ENCODE measurements around the gene STPG2.

Gene STPG2

GRCh38 chr4:97900229-97900628, 243.0 kb downstream of the STPG2 start:
- Histone ChIP-seq H3K4me1 (ENCODE audit: control insufficient read depth, insufficient read depth, low read length) (no peaks in the 10 kb centered on the region), H3K9me3 (ENCODE audit: control insufficient read depth in 2 of 2, low read length in 2 of 2) (no peaks in the 10 kb centered on the region)

GRCh38 chr4:97892592-97893266, 250.5 kb downstream of the STPG2 start:
- H3K4me1 ChIP-seq (ENCODE audit: control insufficient read depth, insufficient read depth, low read length): no peaks in the 10 kb centered on the region

More at GRCh38 chr4:97900229-97900628, 243.0 kb downstream of the STPG2 start:
- Histone ChIP-seq H3K9ac (ENCODE audit: low read length in 2 of 2) (no peak overlapping the region), H3K36me3 (ENCODE audit: control insufficient read depth in 2 of 2, insufficient read depth in 2 of 2, low read length in 2 of 2) (no peaks in the 10 kb centered on the region), H3K4me3 (ENCODE audit: low read length in 2 of 2) (no peak overlapping the region), H3K27ac (ENCODE audit: low read length) (no peak overlapping the region), H3K27me3 (ENCODE audit: control insufficient read depth in 1 of 2, insufficient read depth in 2 of 2, low read length in 2 of 2) (no peaks in the 10 kb centered on the region)

DNA sequence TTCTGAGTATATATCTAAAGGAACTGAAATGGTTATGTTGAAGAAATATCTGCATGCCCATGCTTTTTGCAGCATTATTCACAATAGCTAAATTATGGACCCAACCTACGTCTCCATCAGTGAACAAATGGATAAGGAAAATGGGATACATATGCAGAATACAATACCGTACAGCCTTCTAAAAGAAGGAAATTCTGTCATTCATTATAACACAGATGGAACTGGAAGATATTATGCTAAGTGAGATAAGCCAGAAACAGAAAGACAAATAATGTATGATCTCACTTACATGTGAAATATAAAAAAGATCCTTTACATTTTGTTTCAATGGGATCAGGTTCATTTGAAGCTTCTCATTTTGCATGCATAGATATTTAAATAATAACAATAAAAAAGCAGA, 263.3 kb downstream of the STPG2 start:
- Histone ChIP-seq H3K9me3 (ENCODE audit: control insufficient read depth in 2 of 2, low read length in 2 of 2) (no peaks in the 10 kb centered on the region), H3K36me3 (ENCODE audit: control insufficient read depth in 2 of 2, insufficient read depth in 2 of 2, low read length in 2 of 2) (no peaks in the 10 kb centered on the region), H3K4me1 (ENCODE audit: control insufficient read depth, insufficient read depth, low read length) (no peaks in the 10 kb centered on the region), H3K9ac (ENCODE audit: low read length in 2 of 2) (no peak overlapping the region), H3K4me3 (ENCODE audit: low read length in 2 of 2) (no peak overlapping the region), H3K27ac (ENCODE audit: low read length) (no peak overlapping the region), H3K27me3 (ENCODE audit: control insufficient read depth in 1 of 2, insufficient read depth in 2 of 2, low read length in 2 of 2) (no peaks in the 10 kb centered on the region)

More at GRCh38 chr4:97892592-97893266, 250.5 kb downstream of the STPG2 start:
- Histone ChIP-seq H3K9ac (ENCODE audit: low read length in 2 of 2) (no peak overlapping the region), H3K27me3 (ENCODE audit: control insufficient read depth in 1 of 2, insufficient read depth in 2 of 2, low read length in 2 of 2) (no peaks in the 10 kb centered on the region), H3K9me3 (ENCODE audit: control insufficient read depth in 2 of 2, low read length in 2 of 2) (no peaks in the 10 kb centered on the region), H3K36me3 (ENCODE audit: control insufficient read depth in 2 of 2, insufficient read depth in 2 of 2, low read length in 2 of 2) (no peaks in the 10 kb centered on the region), H3K4me3 (ENCODE audit: low read length in 2 of 2) (no peak overlapping the region), H3K27ac (ENCODE audit: low read length) (no peak overlapping the region)

DNA sequence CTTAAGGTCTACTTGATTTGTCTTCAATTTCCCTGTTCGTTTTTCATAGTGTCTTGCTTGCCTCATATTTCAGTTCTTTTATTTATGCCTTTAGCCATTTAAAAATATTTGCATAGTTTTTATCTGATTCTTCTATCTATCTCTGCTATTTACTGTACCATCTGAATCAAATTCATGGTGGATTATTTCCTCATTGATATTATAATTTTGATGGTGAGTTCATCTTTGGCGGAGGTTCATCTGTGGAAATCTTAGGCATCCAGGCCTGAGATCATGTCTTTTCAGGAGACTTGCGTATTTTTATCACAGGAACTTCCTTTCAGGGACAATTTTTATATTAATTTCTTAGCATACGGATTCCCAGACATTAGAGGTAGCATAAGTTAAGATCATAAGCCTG, 275.2 kb downstream of the STPG2 start:
- Histone ChIP-seq H3K4me1 (ENCODE audit: control insufficient read depth, insufficient read depth, low read length) (no peaks in the 10 kb centered on the region), H3K27me3 (ENCODE audit: control insufficient read depth in 1 of 2, insufficient read depth in 2 of 2, low read length in 2 of 2) (no peaks in the 10 kb centered on the region), H3K9ac (ENCODE audit: low read length in 2 of 2) (no peak overlapping the region), H3K4me3 (ENCODE audit: low read length in 2 of 2) (no peak overlapping the region), H3K9me3 (ENCODE audit: control insufficient read depth in 2 of 2, low read length in 2 of 2) (no peaks in the 10 kb centered on the region), H3K27ac (ENCODE audit: low read length) (no peak overlapping the region), H3K36me3 (ENCODE audit: control insufficient read depth in 2 of 2, insufficient read depth in 2 of 2, low read length in 2 of 2) (no peaks in the 10 kb centered on the region)

DNA sequence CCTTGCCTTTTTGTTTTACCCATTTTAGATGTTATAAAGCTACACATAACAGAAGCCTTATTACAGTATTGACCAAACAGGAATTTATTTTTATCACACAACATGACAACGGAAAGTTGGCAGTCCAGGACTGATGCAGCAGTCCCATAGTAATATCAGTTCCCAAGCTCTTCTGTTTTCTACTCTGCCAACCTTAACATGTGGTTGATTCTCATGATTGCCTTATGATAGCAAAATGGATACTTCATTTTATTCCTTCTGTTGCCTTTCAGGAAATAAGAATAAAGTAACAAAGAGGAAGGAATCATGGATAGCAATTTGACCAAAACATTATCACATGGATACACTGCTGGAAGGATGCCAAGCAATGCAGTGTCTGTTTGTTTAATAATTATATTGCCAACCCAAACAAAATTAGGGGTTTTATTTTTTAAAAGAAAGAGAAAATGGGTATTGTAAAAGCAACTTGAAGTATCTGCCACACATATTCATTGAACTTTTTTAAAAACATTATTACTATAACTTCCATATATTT, 275.7 kb downstream of the STPG2 start:
- no peak overlapping the region for H3K4me3 ChIP-seq (ENCODE audit: low read length in 2 of 2)
- H3K4me1 ChIP-seq (ENCODE audit: control insufficient read depth, insufficient read depth, low read length): no peaks in the 10 kb centered on the region
- no peak overlapping the region for H3K9ac ChIP-seq (ENCODE audit: low read length in 2 of 2)
- no peaks in the 10 kb centered on the region for H3K27me3 ChIP-seq (ENCODE audit: control insufficient read depth in 1 of 2, insufficient read depth in 2 of 2, low read length in 2 of 2)
- no peaks in the 10 kb centered on the region for H3K9me3 ChIP-seq (ENCODE audit: control insufficient read depth in 2 of 2, low read length in 2 of 2)
- no peaks in the 10 kb centered on the region for H3K36me3 ChIP-seq (ENCODE audit: control insufficient read depth in 2 of 2, insufficient read depth in 2 of 2, low read length in 2 of 2)
- H3K27ac ChIP-seq (ENCODE audit: low read length): no peak overlapping the region

- Histone ChIP-seq H3K4me1 (ENCODE audit: control insufficient read depth, insufficient read depth, low read length) (no peaks in the 10 kb centered on the region), H3K9ac (ENCODE audit: low read length in 2 of 2) (no peak overlapping the region), H3K4me3 (ENCODE audit: low read length in 2 of 2) (no peak overlapping the region), H3K36me3 (ENCODE audit: control insufficient read depth in 2 of 2, insufficient read depth in 2 of 2, low read length in 2 of 2) (no peaks in the 10 kb centered on the region), H3K27me3 (ENCODE audit: control insufficient read depth in 1 of 2, insufficient read depth in 2 of 2, low read length in 2 of 2) (no peaks in the 10 kb centered on the region), H3K27ac (ENCODE audit: low read length) (no peak overlapping the region), H3K9me3 (ENCODE audit: control insufficient read depth in 2 of 2, low read length in 2 of 2) (no peaks in the 10 kb centered on the region)
Measured at GRCh38 chr4:97866821-97867556, 276.3 kb downstream of the STPG2 start.

- H3K4me1 ChIP-seq (ENCODE audit: control insufficient read depth, insufficient read depth, low read length): no peaks in the 10 kb centered on the region
- no peaks in the 10 kb centered on the region for H3K27me3 ChIP-seq (ENCODE audit: control insufficient read depth in 1 of 2, insufficient read depth in 2 of 2, low read length in 2 of 2)
- H3K9ac ChIP-seq (ENCODE audit: low read length in 2 of 2): no peak overlapping the region
- no peaks in the 10 kb centered on the region for H3K36me3 ChIP-seq (ENCODE audit: control insufficient read depth in 2 of 2, insufficient read depth in 2 of 2, low read length in 2 of 2)
- H3K4me3 ChIP-seq (ENCODE audit: low read length in 2 of 2): no peak overlapping the region
- peaks cover 0 to 2% of the 10 kb centered on the region in 2 donors for H3K9me3 ChIP-seq (ENCODE audit: control insufficient read depth in 2 of 2, low read length in 2 of 2)
- no peak overlapping the region for H3K27ac ChIP-seq (ENCODE audit: low read length)
Measured at GRCh38 chr4:97851115-97851514, 292.2 kb downstream of the STPG2 start.

DNA sequence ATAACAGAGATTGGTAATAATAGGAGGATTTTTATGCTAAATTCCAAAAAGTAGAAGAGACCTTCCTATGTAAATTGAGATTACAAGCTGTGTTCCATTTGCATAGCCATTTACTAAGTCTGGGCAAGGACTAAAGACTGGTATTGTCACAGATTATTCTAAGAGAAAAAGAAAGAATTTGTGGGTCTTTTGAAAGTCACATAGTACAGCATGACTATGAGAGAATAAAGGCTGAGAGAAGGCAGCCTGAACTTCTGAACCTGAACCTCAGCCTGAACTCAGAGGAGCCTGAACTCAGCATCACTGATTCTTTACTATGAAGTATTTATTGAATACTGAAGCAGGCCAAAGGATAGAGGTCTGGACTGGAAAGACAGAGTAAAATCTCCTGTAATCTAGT, 297.5 kb downstream of the STPG2 start:
- Histone ChIP-seq H3K4me1 (ENCODE audit: control insufficient read depth, insufficient read depth, low read length) (no peaks in the 10 kb centered on the region), H3K9ac (ENCODE audit: low read length in 2 of 2) (no peak overlapping the region), H3K27ac (ENCODE audit: low read length) (no peak overlapping the region), H3K4me3 (ENCODE audit: low read length in 2 of 2) (no peak overlapping the region), H3K9me3 (ENCODE audit: control insufficient read depth in 2 of 2, low read length in 2 of 2) (no peaks in the 10 kb centered on the region), H3K27me3 (ENCODE audit: control insufficient read depth in 1 of 2, insufficient read depth in 2 of 2, low read length in 2 of 2) (no peaks in the 10 kb centered on the region), H3K36me3 (ENCODE audit: control insufficient read depth in 2 of 2, insufficient read depth in 2 of 2, low read length in 2 of 2) (no peaks in the 10 kb centered on the region)

- H3K27ac ChIP-seq (ENCODE audit: low read length): no peak overlapping the region
Measured at GRCh38 chr4:97841512-97841911, 301.8 kb downstream of the STPG2 start.

DNA sequence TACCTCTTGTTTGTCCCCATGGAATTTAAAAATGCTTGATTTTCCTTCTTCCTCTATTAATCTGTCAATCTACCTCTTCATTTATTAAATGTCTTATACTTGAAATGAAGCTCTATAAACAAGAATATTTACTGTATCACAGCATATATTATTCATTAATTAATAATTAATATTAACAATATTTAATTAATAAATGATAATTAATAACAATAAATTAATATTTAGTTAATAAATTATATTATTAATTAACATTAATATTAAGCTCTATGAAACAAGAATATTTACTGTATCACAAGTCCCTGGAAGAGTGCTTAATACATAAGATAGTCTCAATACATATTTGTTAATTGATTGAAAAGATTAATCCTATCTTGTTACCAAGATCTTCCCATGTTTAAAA, 306.6 kb downstream of the STPG2 start:
- no peaks in the 10 kb centered on the region for H3K9me3 ChIP-seq (ENCODE audit: control insufficient read depth in 2 of 2, low read length in 2 of 2)
- no peak overlapping the region for H3K4me3 ChIP-seq (ENCODE audit: low read length in 2 of 2)
- H3K27ac ChIP-seq (ENCODE audit: low read length): no peak overlapping the region
- H3K9ac ChIP-seq (ENCODE audit: low read length in 2 of 2): no peak overlapping the region
- H3K27me3 ChIP-seq (ENCODE audit: control insufficient read depth in 1 of 2, insufficient read depth in 2 of 2, low read length in 2 of 2): no peaks in the 10 kb centered on the region
- no peaks in the 10 kb centered on the region for H3K36me3 ChIP-seq (ENCODE audit: control insufficient read depth in 2 of 2, insufficient read depth in 2 of 2, low read length in 2 of 2)
- H3K4me1 ChIP-seq (ENCODE audit: control insufficient read depth, insufficient read depth, low read length): no peaks in the 10 kb centered on the region

More at GRCh38 chr4:97841512-97841911, 301.8 kb downstream of the STPG2 start:
- no peak overlapping the region for H3K4me3 ChIP-seq (ENCODE audit: low read length in 2 of 2)
- H3K36me3 ChIP-seq (ENCODE audit: control insufficient read depth in 2 of 2, insufficient read depth in 2 of 2, low read length in 2 of 2): no peaks in the 10 kb centered on the region
- H3K9me3 ChIP-seq (ENCODE audit: control insufficient read depth in 2 of 2, low read length in 2 of 2): no peaks in the 10 kb centered on the region
- H3K9ac ChIP-seq (ENCODE audit: low read length in 2 of 2): no peak overlapping the region
- H3K27me3 ChIP-seq (ENCODE audit: control insufficient read depth in 1 of 2, insufficient read depth in 2 of 2, low read length in 2 of 2): no peaks in the 10 kb centered on the region
- no peaks in the 10 kb centered on the region for H3K4me1 ChIP-seq (ENCODE audit: control insufficient read depth, insufficient read depth, low read length)

- Histone ChIP-seq H3K36me3 (ENCODE audit: control insufficient read depth in 2 of 2, insufficient read depth in 2 of 2, low read length in 2 of 2) (no peaks in the 10 kb centered on the region), H3K27me3 (ENCODE audit: control insufficient read depth in 1 of 2, insufficient read depth in 2 of 2, low read length in 2 of 2) (no peaks in the 10 kb centered on the region), H3K4me1 (ENCODE audit: control insufficient read depth, insufficient read depth, low read length) (no peaks in the 10 kb centered on the region), H3K9ac (ENCODE audit: low read length in 2 of 2) (no peak overlapping the region), H3K4me3 (ENCODE audit: low read length in 2 of 2) (no peak overlapping the region), H3K9me3 (ENCODE audit: control insufficient read depth in 2 of 2, low read length in 2 of 2) (no peaks in the 10 kb centered on the region), H3K27ac (ENCODE audit: low read length) (no peak overlapping the region)
Measured at GRCh38 chr4:97828646-97829045, 314.6 kb downstream of the STPG2 start.
